ENCODE results near the gene POU4F3. TPM values are rescaled to one million over a fixed set of nuclear protein-coding genes. Genes with fewer than 3 reads are reported as not detected.

The POU4F3 gene
- total and polyA plus RNA-seq, 2 of the 4 experiments (the other 2 are of a cell fraction) = 0.02 TPM; not detected in 1

GRCh38 chr5:146306838-146307237 lies 31.8 kb upstream of the POU4F3 start:
- CTCF ChIA-PET = no interaction called here
- no peak for ATAC-seq (ENCODE audit: low read depth)
- Histone ChIP-seq H4K91ac (ENCODE audit: insufficient read depth, low read depth, low read length) (no peak overlapping the region), H4K5ac (ENCODE audit: low read depth, low read length) (no peak overlapping the region), H2AFZ (replicated peaks; ENCODE audit: low read length, poor library complexity) (no peak overlapping the region), H3K4ac (ENCODE audit: low read depth, low read length) (no peak overlapping the region), H3K79me1 (ENCODE audit: low read depth in 1 of 2, low read length in 2 of 2) (no peaks in the 10 kb centered on the region), H3K27me3 (ENCODE audit: control insufficient read depth, insufficient read depth, low read length) (peaks cover 14% of the 10 kb centered on the region), H3K9me3 (ENCODE audit: control insufficient read depth, insufficient read depth, low read length) (no peaks in the 10 kb centered on the region), H3K4me2 (ENCODE audit: low read depth, low read length) (no peak overlapping the region), H2AK5ac (ENCODE audit: low read depth, low read length) (no peak overlapping the region), H4K8ac (ENCODE audit: low read depth in 2 of 2, low read length in 2 of 2) (no peak overlapping the region), H2BK20ac (ENCODE audit: low read depth, low read length) (no peak overlapping the region), H3K27ac (ENCODE audit: insufficient read depth, low read length) (no peak overlapping the region), H3K9ac (ENCODE audit: low read depth, low read length) (no peak overlapping the region), H2AK9ac (replicated peaks; ENCODE audit: low read depth, low read length, poor library complexity) (no peak overlapping the region), H3K36me3 (ENCODE audit: control insufficient read depth, insufficient read depth, low read length) (no peaks in the 10 kb centered on the region), H3K14ac (replicated peaks; ENCODE audit: low read depth, low read length) (no peak overlapping the region), H2BK15ac (ENCODE audit: low read depth, low read length) (no peak overlapping the region), H2BK120ac (ENCODE audit: low read depth, low read length) (no peak overlapping the region), H3K56ac (ENCODE audit: extremely low read depth, insufficient read depth, low read length) (no peak overlapping the region), H3K4me1 (ENCODE audit: control insufficient read depth, insufficient read depth, low read length) (no peaks in the 10 kb centered on the region), H2BK5ac (ENCODE audit: low read depth, low read length, poor library complexity, severe bottlenecking) (no peak overlapping the region), H3K4me3 (ENCODE audit: insufficient read depth, low read depth, low read length) (no peak overlapping the region), H4K20me1 (ENCODE audit: insufficient read depth, low read length) (no peaks in the 10 kb centered on the region), H3K9me1 (ENCODE audit: insufficient read depth, low read length) (no peaks in the 10 kb centered on the region), H3K23ac (ENCODE audit: low read depth, low read length) (no peak overlapping the region), H3K18ac (ENCODE audit: low read depth, low read length) (no peak overlapping the region)
- no peak for TF ChIP-seq CEBPB (IDR thresholded peaks at IDR 0.05; ENCODE audit: low read depth, low read length)
- TF ChIP-seq, protein P1, sequence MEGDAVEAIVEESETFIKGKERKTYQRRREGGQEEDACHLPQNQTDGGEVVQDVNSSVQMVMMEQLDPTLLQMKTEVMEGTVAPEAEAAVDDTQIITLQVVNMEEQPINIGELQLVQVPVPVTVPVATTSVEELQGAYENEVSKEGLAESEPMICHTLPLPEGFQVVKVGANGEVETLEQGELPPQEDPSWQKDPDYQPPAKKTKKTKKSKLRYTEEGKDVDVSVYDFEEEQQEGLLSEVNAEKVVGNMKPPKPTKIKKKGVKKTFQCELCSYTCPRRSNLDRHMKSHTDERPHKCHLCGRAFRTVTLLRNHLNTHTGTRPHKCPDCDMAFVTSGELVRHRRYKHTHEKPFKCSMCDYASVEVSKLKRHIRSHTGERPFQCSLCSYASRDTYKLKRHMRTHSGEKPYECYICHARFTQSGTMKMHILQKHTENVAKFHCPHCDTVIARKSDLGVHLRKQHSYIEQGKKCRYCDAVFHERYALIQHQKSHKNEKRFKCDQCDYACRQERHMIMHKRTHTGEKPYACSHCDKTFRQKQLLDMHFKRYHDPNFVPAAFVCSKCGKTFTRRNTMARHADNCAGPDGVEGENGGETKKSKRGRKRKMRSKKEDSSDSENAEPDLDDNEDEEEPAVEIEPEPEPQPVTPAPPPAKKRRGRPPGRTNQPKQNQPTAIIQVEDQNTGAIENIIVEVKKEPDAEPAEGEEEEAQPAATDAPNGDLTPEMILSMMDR (conservative IDR thresholded peaks at IDR 0.05; ENCODE audit: low read depth, low read length) = no peak
- no peak for TF ChIP-seq MAFK (IDR thresholded peaks at IDR 0.05; ENCODE audit: low read depth, low read length)
- POLR2A ChIA-PET (ENCODE audit: unreplicated experiment) = no interaction called here
- dilution Hi-C loops (cut with HindIII; ENCODE audit: low sequenced_read_pairs, unreplicated experiment) (no loop called here), in situ Hi-C loops (cut with MboI; ENCODE audit: low sequenced_read_pairs) (no loop called here), intact Hi-C loops (cut with micrococcal nuclease) (no loop called here)
- no CpG with 5 or more reads among the region's 1 CpG for WGBS, 2 experiments (ENCODE audit: extremely low coverage in 2 of 2, insufficient read length in 1 of 2)
- BruUV-seq (replicated peaks) = no TSS peak
- no peak for DNase-seq

Measured in IMR-90 (cell line).